H1 (cell line): ENCODE data around the gene GRHL3. TPM values are rescaled to one million over a fixed set of nuclear protein-coding genes. Genes with fewer than 3 reads are reported as not detected.

Experiments
- CTCF ChIA-PET: fragments of 300-600 bp; sonication (Branson Sonifier 250); formaldehyde crosslinking; loops from one replicate; lab custom pipeline; 2021; ENCODE audit not compliant: partially characterized antibody; lab: Charles Lee
- POLR2A ChIA-PET: fragments of 300-600 bp; sonication (Branson Sonifier 250); formaldehyde crosslinking; loops from one replicate; lab custom pipeline; 2021; ENCODE audit warnings: inconsistent platforms; ENCODE audit not compliant: partially characterized antibody; lab: Charles Lee
- DNase-seq, 2 experiments: peaks; one replicate each; pipeline versions ENCODE4 v3.0.0 to v3.0.0-alpha.2; 2010 to 2022; ENCODE audit warnings: low spot score in 2 of 2, low read depth in 1 of 2, mixed read lengths in 1 of 2
- FAIRE-seq: peaks from 2 replicates; lab custom pipeline; 2011; peaks lifted over from hg19 to GRCh38; lab: Jason Lieb, UNC
- H2AFZ ChIP-seq: 2 replicates; pipeline ENCODE4 v1.8.1; 2012; ENCODE audit warnings: low read length, inconsistent platforms
- H2AK5ac ChIP-seq: 2 replicates; pipeline ENCODE4 v1.6.1; 2013; ENCODE audit warnings: low read depth, low read length
- H2BK120ac ChIP-seq: replicated peaks from 2 replicates; pipeline ENCODE3; 2013; ENCODE audit warnings: low read depth, low read length, inconsistent platforms
- H2BK12ac ChIP-seq: 2 replicates; pipeline ENCODE4 v1.6.1; 2013; ENCODE audit warnings: low read depth, low read length
- H2BK15ac ChIP-seq: 2 replicates; pipeline ENCODE4 v1.6.1; 2013; ENCODE audit warnings: low read length
- H2BK20ac ChIP-seq: 2 replicates; pipeline ENCODE4 v1.6.1; 2013; ENCODE audit warnings: low read length
- H2BK5ac ChIP-seq: 2 replicates; pipeline ENCODE4 v1.6.1; 2013; ENCODE audit warnings: low read depth, low read length
- H3K14ac ChIP-seq: 2 replicates; pipeline ENCODE4 v1.6.1; 2013; ENCODE audit warnings: inconsistent platforms; ENCODE audit not compliant: insufficient read length
- H3K18ac ChIP-seq: 2 replicates; pipeline ENCODE4 v1.6.1; 2013; ENCODE audit warnings: low read length; ENCODE audit errors: extremely low read depth
- H3K23ac ChIP-seq: 2 replicates; pipeline ENCODE4 v1.6.1; 2013; ENCODE audit warnings: inconsistent platforms; ENCODE audit not compliant: insufficient read length
- H3K23me2 ChIP-seq: 2 replicates; pipeline ENCODE4 v1.6.1; 2013; ENCODE audit warnings: low read depth, low read length
- H3K27ac ChIP-seq: 2 replicates; pipeline ENCODE4 v1.6.1; 2011; ENCODE audit warnings: low read depth, low read length, inconsistent platforms
- H3K27me3 ChIP-seq, 4 experiments: replicated peaks in 1 of 4; 1 replicate in 1 of 4; 2 replicates in 3 of 4; pipeline versions ENCODE4 v1.6.1 to v1.8.1; 2011 to 2013; ENCODE audit warnings: low read length in 3 of 4, mild to moderate bottlenecking in 3 of 4, inconsistent platforms in 2 of 4, mixed read lengths in 2 of 4, moderate library complexity in 1 of 4; ENCODE audit not compliant: control insufficient read depth in 3 of 4, insufficient read depth in 3 of 4; ENCODE audit errors: extremely low read depth in 1 of 4
- H3K36me3 ChIP-seq, 4 experiments: 2 replicates each; pipeline versions ENCODE4 v1.6.1 to v1.8.1; 2011 to 2013; ENCODE audit warnings: mild to moderate bottlenecking in 4 of 4, low read length in 3 of 4, moderate library complexity in 2 of 4, control low read depth in 1 of 4, inconsistent platforms in 1 of 4; ENCODE audit not compliant: insufficient read depth in 4 of 4, control insufficient read depth in 2 of 4
- H3K4ac ChIP-seq: replicated peaks from 2 replicates; pipeline ENCODE3; 2013; ENCODE audit warnings: low read length, low read depth, mixed read lengths, inconsistent platforms; ENCODE audit not compliant: insufficient read length
- H3K4me1 ChIP-seq, 4 experiments: replicated peaks in 1 of 4; 1 replicate in 1 of 4; 2 replicates in 3 of 4; pipeline versions ENCODE4 v1.6.1 to v1.8.1; 2011 to 2013; ENCODE audit warnings: low read length in 3 of 4, inconsistent platforms in 2 of 4, mixed read lengths in 1 of 4; ENCODE audit not compliant: insufficient read depth in 4 of 4, control insufficient read depth in 3 of 4
- H3K4me2 ChIP-seq, 2 experiments: 2 replicates each; pipeline versions ENCODE4 v1.6.1 to v1.8.1; 2011 to 2013; ENCODE audit warnings: low read depth in 2 of 2, low read length in 2 of 2, control low read depth in 1 of 2, inconsistent platforms in 1 of 2, mild to moderate bottlenecking in 1 of 2; ENCODE audit not compliant: insufficient read depth in 1 of 2
- H3K4me3 ChIP-seq, 4 experiments: fragments of 200-600, 300-600 bp in 1 of 4; sonication (generic), shearing (Covaris generic), sonication (Bioruptor Twin) in 1 of 4; 2 replicates each; pipeline versions ENCODE4 v1.5.1 to v1.8.1; 2011 to 2016; ENCODE audit warnings: low read length in 4 of 4, low read depth in 3 of 4, control low read depth in 2 of 4, inconsistent platforms in 2 of 4, mild to moderate bottlenecking in 2 of 4, mixed read lengths in 1 of 4, moderate library complexity in 1 of 4; ENCODE audit not compliant: insufficient read depth in 2 of 4; ENCODE audit errors: extremely low read depth in 1 of 4
- H3K56ac ChIP-seq: replicated peaks from 2 replicates; pipeline ENCODE3; 2013; ENCODE audit warnings: low read depth, mild to moderate bottlenecking, mixed read lengths, low read length, inconsistent platforms; ENCODE audit not compliant: insufficient read length
- H3K79me1 ChIP-seq: 2 replicates; pipeline ENCODE4 v1.6.1; 2013; ENCODE audit warnings: low read depth, low read length, control low read depth
- H3K79me2 ChIP-seq, 2 experiments: 2 replicates each; pipeline versions ENCODE4 v1.6.1 to v1.8.1; 2012 to 2013; ENCODE audit warnings: low read length in 2 of 2, mild to moderate bottlenecking in 2 of 2, inconsistent platforms in 1 of 2; ENCODE audit not compliant: insufficient read depth in 2 of 2, control insufficient read depth in 1 of 2
- H3K9ac ChIP-seq, 4 experiments: replicated peaks in 1 of 4; 1 replicate in 1 of 4; 2 replicates in 3 of 4; pipeline versions ENCODE4 v1.6.1 to v1.8.1; 2011 to 2013; ENCODE audit warnings: low read depth in 3 of 4, low read length in 3 of 4, control low read depth in 2 of 4, mild to moderate bottlenecking in 2 of 4, moderate library complexity in 2 of 4, inconsistent platforms in 1 of 4; ENCODE audit errors: extremely low read depth in 1 of 4
- H3K9me3 ChIP-seq, 2 experiments: 2 replicates each; pipeline versions ENCODE4 v1.6.1 to v1.8.1; 2012 to 2013; ENCODE audit warnings: mild to moderate bottlenecking in 2 of 2, moderate library complexity in 2 of 2, control low read depth in 1 of 2, inconsistent platforms in 1 of 2, low read depth in 1 of 2, low read length in 1 of 2, mixed read lengths in 1 of 2; ENCODE audit not compliant: insufficient read depth in 2 of 2
- H4K20me1 ChIP-seq, 2 experiments: replicated peaks in 1 of 2; 2 replicates each; pipeline versions ENCODE3 to v1.8.1; 2011 to 2013; ENCODE audit warnings: inconsistent platforms in 2 of 2, low read length in 2 of 2, mild to moderate bottlenecking in 1 of 2; ENCODE audit not compliant: insufficient read depth in 2 of 2, control insufficient read depth in 1 of 2
- H4K5ac ChIP-seq: 2 replicates; pipeline ENCODE4 v1.6.1; 2013; ENCODE audit warnings: low read length, low read depth, mixed read lengths, inconsistent platforms; ENCODE audit not compliant: insufficient read length
- H4K8ac ChIP-seq: 2 replicates; pipeline ENCODE4 v1.8.0; 2013; ENCODE audit warnings: mild to moderate bottlenecking, moderate library complexity, low read length, inconsistent platforms; ENCODE audit not compliant: insufficient read depth; ENCODE audit errors: extremely low read depth
- H4K91ac ChIP-seq: replicated peaks from 2 replicates; pipeline ENCODE3; 2013; ENCODE audit warnings: low read length, mixed read lengths, inconsistent platforms; ENCODE audit not compliant: insufficient read length
- CBX5 ChIP-seq: fragments of 300-800, 300-1000 bp; sonication (generic); IDR thresholded peaks from 2 replicates; pipeline ENCODE4 v1.7.1; 2016; ENCODE audit warnings: antibody characterized with exemption, low read length, low read depth
- CHD2 ChIP-seq: IDR thresholded peaks from 2 replicates; pipeline ENCODE4 v1.6.1; 2012; ENCODE audit warnings: low read length, improper control_type of control experiment
- CREB1 ChIP-seq: IDR thresholded peaks from 2 replicates; pipeline ENCODE4 v1.6.1; 2012; ENCODE audit warnings: inconsistent platforms
- E2F6 ChIP-seq: IDR thresholded peaks from 2 replicates; pipeline ENCODE4 v1.6.1; 2012; ENCODE audit warnings: inconsistent platforms
- HDAC2 ChIP-seq, 2 experiments: fragments of 300-600 bp in 1 of 2; sonication (generic) in 1 of 2; IDR thresholded peaks; 2 replicates each; pipeline ENCODE4 v1.6.1; 2011 to 2012; ENCODE audit warnings: low read depth in 2 of 2, low read length in 2 of 2, mild to moderate bottlenecking in 2 of 2, moderate library complexity in 2 of 2, borderline replicate concordance in 1 of 2, inconsistent platforms in 1 of 2
- KDM4A ChIP-seq: IDR thresholded peaks from one replicate; pipeline ENCODE4 v1.7.1; 2012; ENCODE audit warnings: low read depth, mild to moderate bottlenecking, moderate library complexity, low read length, inconsistent platforms; ENCODE audit not compliant: severe bottlenecking
- POU5F1 ChIP-seq: IDR thresholded peaks from 2 replicates; pipeline ENCODE4 v1.6.1; 2011; ENCODE audit warnings: low read depth, mild to moderate bottlenecking, low read length, moderate library complexity
- RBBP5 ChIP-seq: IDR thresholded peaks from 2 replicates; pipeline ENCODE4 v1.7.1; 2012; ENCODE audit warnings: low read depth, mild to moderate bottlenecking, inconsistent platforms, low read length, moderate library complexity, borderline replicate concordance
- TCF12 ChIP-seq: IDR thresholded peaks from 2 replicates; pipeline ENCODE4 v1.6.1; 2011; ENCODE audit warnings: low read depth, mild to moderate bottlenecking, low read length
- WGBS, 2 experiments: shearing (Covaris generic) in 1 of 2; methylation state at CpG; one replicate each; pipeline versions ENCODE4 v1.1.6 to v1.1.7; 2013 to 2015; ENCODE audit warnings: low lambda C conversion rate in 2 of 2, mixed read lengths in 2 of 2, inconsistent platforms in 1 of 2, low coverage in 1 of 2, missing lambda C conversion rate in 1 of 2; ENCODE audit not compliant: insufficient replicate concordance in 2 of 2, insufficient coverage in 1 of 2, insufficient read length in 1 of 2; ENCODE audit errors: extremely low coverage in 1 of 2, missing lambda C conversion rate in 1 of 2; 5-methylcytosine and 5-hydroxymethylcytosine counted together
- long read RNA-seq, 2 experiments: library from RNA in 1 of 2; library from capped mRNA in 1 of 2; stranded (forward); transcript quantifications; one replicate each; pipeline ENCODE4 v2.0.0, GENCODE V29; 2021; ENCODE audit warnings: inconsistent platforms in 1 of 2
- polyA minus RNA-seq, 3 experiments: library from RNA; depleted of rRNA, polyadenylated mRNA; stranded (reverse); fragments of >200 nt; gene quantifications; 1 replicate in 2 of 3; 2 replicates in 1 of 3; pipeline ENCODE4 v1.2.3, GENCODE V29; 2011
- polyA plus RNA-seq, 7 experiments: library from polyadenylated mRNA; depleted of rRNA in 3 of 7; stranded (reverse) in 5 of 7; unstranded in 2 of 7; fragments of >200 nt in 5 of 7; fragments of 200-250 nt in 2 of 7; gene quantifications; 1 replicate in 5 of 7; 2 replicates in 1 of 7; 4 replicates in 1 of 7; pipeline versions ENCODE4 v1.2.1 to v1.2.3, GENCODE V29; 2011 to 2013; ENCODE audit warnings: missing spikeins in 2 of 7, mixed read lengths in 2 of 7
- total RNA-seq: library from RNA; stranded (reverse); fragmentation: NEBNext Ultra II Directional; extraction: Animal tissue kit (Norgen Biotek cat#: 25700); gene quantifications from 2 replicates; pipeline ENCODE4 v1.2.1, GENCODE V29; 2021

Gene GRHL3
- total RNA-seq (1.1 and 1.8 TPM in 2 replicates), polyA plus RNA-seq (2011; rRNA removed) (0.80 and 2.2 TPM in 2 replicates), polyA minus RNA-seq (2011; rRNA and poly(A)+ RNA removed) (0.90 and 1.7 TPM in 2 replicates)
- 0.84 TPM for polyA plus RNA-seq (2011; cell fraction: cytosol; rRNA removed)
- polyA plus RNA-seq (2011; cell fraction: nucleus; rRNA removed), result 1.7 TPM
- polyA plus RNA-seq (2012, experiment 1 of 2), result 1.3 to 1.5 TPM (median 1.3 TPM) in 4 replicates
- 0.84 TPM for polyA plus RNA-seq (2012, experiment 2 of 2)
- 0.53 TPM for polyA plus RNA-seq (2013, experiment 1 of 2)
- polyA plus RNA-seq (2013, experiment 2 of 2), result 0.46 TPM
- 1.5 TPM for polyA minus RNA-seq (2011; cell fraction: cytosol; rRNA and poly(A)+ RNA removed)
- 2.0 TPM for polyA minus RNA-seq (2011; cell fraction: nucleus; rRNA and poly(A)+ RNA removed)
- long read RNA-seq, experiment 1, partial matches to known transcripts, result 0 of 1 reads
- long read RNA-seq, experiment 1, other reads (novel, unspliced or antisense), result 1 of 1 reads
- long read RNA-seq, experiment 2, result 0 reads

DNA sequence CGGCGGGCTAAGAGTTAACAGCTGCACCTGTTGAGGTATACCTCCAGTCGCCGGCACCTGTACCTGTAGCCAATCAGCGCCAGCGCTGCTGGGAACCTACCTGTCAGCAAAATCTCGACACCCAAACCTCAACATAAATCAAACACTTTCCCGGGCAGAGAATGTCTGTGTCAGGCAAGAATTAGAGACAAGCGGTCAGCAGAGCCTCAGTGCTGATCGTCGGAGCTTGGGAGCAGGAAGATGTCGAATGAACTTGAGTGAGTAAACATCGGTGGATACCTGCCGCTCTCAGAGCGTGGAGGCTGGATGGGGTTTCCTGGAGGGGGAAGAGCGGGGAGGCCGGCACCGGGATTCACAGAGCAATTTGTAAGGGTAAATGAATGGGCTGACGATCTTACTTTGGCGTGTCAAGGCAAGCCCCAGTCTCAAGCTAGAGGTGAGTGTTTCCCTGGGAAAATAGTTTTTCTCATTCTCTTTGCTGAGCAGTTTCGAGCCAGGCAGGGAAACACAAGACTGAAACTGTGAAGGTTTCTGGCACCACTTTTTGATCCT, at the start of gene GRHL3:
GRHL3 (plus strand) TSS at position 46 of the 552 bp plus-strand sequence; CDS start at position 241, 195 bp downstream.
- Histone ChIP-seq H2BK15ac (0 out of 2 replicates have a peak within 1 kb of the TSS, but pooled peaks have one; percentile 65), H4K91ac (no peak within 1 kb of the TSS), H2BK5ac (no peak within 1 kb of the TSS; the same call in 1 of the 2 replicates), H3K4me2 (peak within 1 kb of the TSS; percentile 88 to 94), H3K27ac (no peak within 1 kb of the TSS), H2BK20ac (peak within 1 kb of the TSS; percentile 72; the same call in 1 of the 2 replicates), H4K5ac (no peak within 1 kb of the TSS), H3K18ac (no peak within 1 kb of the TSS; the same call in 1 of the 2 replicates), H3K79me2 (no peaks in the 10 kb centered on the region), H2BK12ac (peak within 1 kb of the TSS; percentile 51; the same call in 1 of the 2 replicates), H3K14ac (no peak within 1 kb of the TSS), H3K9me3 (no peaks in the 10 kb centered on the region), H2AFZ (peak within 1 kb of the TSS; percentile 26; the same call in 1 of the 2 replicates), H3K56ac (no peak within 1 kb of the TSS), H3K4me3 (peak within 1 kb of the TSS; percentile 45 to 75 (median 60); a peak in 7 of 8 replicates), H3K79me1 (no peaks in the 10 kb centered on the region), H3K4me1 (peaks cover 8 to 22% (median 13%) of the 10 kb centered on the region in 4 experiments), H3K23me2 (peaks cover 15% of the 10 kb centered on the region; the same call in 1 of the 2 replicates), H4K8ac (no peak within 1 kb of the TSS), H3K36me3 (no peaks in the 10 kb centered on the region), H2AK5ac (peak within 1 kb of the TSS; percentile 88; the same call in 1 of the 2 replicates), H3K27me3 (peaks cover 0 to 42% (median 38%) of the 10 kb centered on the region in 4 experiments; a peak in 6 of 7 replicates), H3K9ac (no peak within 1 kb of the TSS; a peak in 1 of 7 replicates), H3K23ac (no peak within 1 kb of the TSS), H4K20me1 (no peaks in the 10 kb centered on the region), H2BK120ac (no peak within 1 kb of the TSS), H3K4ac (no peak within 1 kb of the TSS)
- WGBS, 2 experiments, result 8% methylated on average over 20 of the region's 21 CpGs; no CpG with 5 or more reads in 1 of the 2 experiments
- peak; percentile 82 for FAIRE-seq
- ChIA-PET CTCF (interaction anchor here (0.6 to 7.8 kb wide), 5 partner anchors 11 to 120 kb away, joined by 3 to 60 read pairs (median 4); no protein-coding TSS in a partner anchor), POLR2A (interaction anchor here (1.5 to 1.8 kb wide), 2 partner anchors 11 to 29 kb away, joined by 4 read pairs; no protein-coding TSS in a partner anchor)
- peak; percentile 56 to 86 for DNase-seq
- TF ChIP-seq E2F6 (0 out of 2 replicates have a peak, but pooled peaks have one; percentile 12), CBX5 (no peak), CHD2 (no peak), KDM4A (no peak), CREB1 (0 out of 2 replicates have a peak, but pooled peaks have one; percentile 36), HDAC2 (IDR thresholded peaks at IDR 0.05; ENCODE audit: borderline replicate concordance in 1 of 2, low read depth in 2 of 2, low read length in 2 of 2) (no peak), RBBP5 (no peak), POU5F1 (no peak), TCF12 (0 out of 2 replicates have a peak, but pooled peaks have one; percentile 77)
